Measurements from ENCODE around the gene TMIGD2.

TMIGD2 gene

GRCh38 chr19:4268816-4269430, 33.3 kb downstream of the TMIGD2 start:
- ATAC-seq = no peak
- TF ChIP-seq TCF4 (CRISPR knock-in tag; IDR thresholded peaks at IDR 0.05; ENCODE audit: borderline replicate concordance) = no peak
- TF ChIP-seq CREB5 (CRISPR knock-in tag; IDR thresholded peaks at IDR 0.05; ENCODE audit: low read depth) = no peak

- TF ChIP-seq CSRNP3 (CRISPR knock-in tag; IDR thresholded peaks at IDR 0.05) (no peak), POU6F1 (CRISPR knock-in tag; IDR thresholded peaks at IDR 0.05; ENCODE audit: borderline replicate concordance, low read depth) (no peak), CSDC2 (CRISPR knock-in tag; IDR thresholded peaks at IDR 0.05) (no peak), TOX (CRISPR knock-in tag; IDR thresholded peaks at IDR 0.05; ENCODE audit: borderline replicate concordance) (no peak), SNAI2 (CRISPR knock-in tag; IDR thresholded peaks at IDR 0.05) (no peak), BACH2 (CRISPR knock-in tag; IDR thresholded peaks at IDR 0.05; ENCODE audit: borderline replicate concordance) (no peak), ZNF565 (CRISPR knock-in tag; conservative IDR thresholded peaks at IDR 0.05; ENCODE audit: low read depth) (no peak), ZFP30 (CRISPR knock-in tag; IDR thresholded peaks at IDR 0.05) (no peak), ZNF8 (CRISPR knock-in tag; IDR thresholded peaks at IDR 0.05) (no peak), ARNTL (CRISPR knock-in tag; IDR thresholded peaks at IDR 0.05; ENCODE audit: borderline replicate concordance, low read depth) (no peak), TSHZ2 (CRISPR knock-in tag; IDR thresholded peaks at IDR 0.05) (no peak), OSR1 (CRISPR knock-in tag; IDR thresholded peaks at IDR 0.05) (no peak), PPARA (CRISPR knock-in tag; IDR thresholded peaks at IDR 0.05; ENCODE audit: borderline replicate concordance) (no peak)
- ATAC-seq = peak; percentile 10; the same call in 1 of the 3 replicates
Observed at GRCh38 chr19:4267901-4268815, 34.0 kb downstream of the TMIGD2 start.

GRCh38 chr19:4267101-4267900, 34.9 kb downstream of the TMIGD2 start:
- TF ChIP-seq ZFP3 (CRISPR knock-in tag; IDR thresholded peaks at IDR 0.05) = peak; percentile 100
- no peak for TF ChIP-seq PPARA (CRISPR knock-in tag; IDR thresholded peaks at IDR 0.05; ENCODE audit: borderline replicate concordance)
- TF ChIP-seq ESRRG (CRISPR knock-in tag; IDR thresholded peaks at IDR 0.05) = no peak
- TF ChIP-seq SNAI2 (CRISPR knock-in tag; IDR thresholded peaks at IDR 0.05) = no peak
- TF ChIP-seq PATZ1 (CRISPR knock-in tag; IDR thresholded peaks at IDR 0.05; ENCODE audit: borderline replicate concordance) = peak; percentile 32; the same call in 1 of the 2 replicates
- peak; percentile 79 for ATAC-seq

Data from SK-N-SH treated with all-trans-retinoic acid at 6 μM for 48 hours (cell line).